ENCODE data around the gene NOP14.
"Not testable (repeated sequence)": the region's sequence is repeated elsewhere in the genome, so short reads cannot be mapped to it uniquely, and the experiment has no call there.

The NOP14 gene

GRCh38 chr4:2963175-2963965 is at the start of gene NOP14, which contains the start of gene GRK4:
Gene NOP14 (minus strand): TSS chr4:2963406. CDS start chr4:2963319, 87 bp downstream.
Gene GRK4 (plus strand): TSS chr4:2963571. CDS start chr4:2964071, 500 bp downstream.
- DNase-seq = peak; percentile 98

DNA sequence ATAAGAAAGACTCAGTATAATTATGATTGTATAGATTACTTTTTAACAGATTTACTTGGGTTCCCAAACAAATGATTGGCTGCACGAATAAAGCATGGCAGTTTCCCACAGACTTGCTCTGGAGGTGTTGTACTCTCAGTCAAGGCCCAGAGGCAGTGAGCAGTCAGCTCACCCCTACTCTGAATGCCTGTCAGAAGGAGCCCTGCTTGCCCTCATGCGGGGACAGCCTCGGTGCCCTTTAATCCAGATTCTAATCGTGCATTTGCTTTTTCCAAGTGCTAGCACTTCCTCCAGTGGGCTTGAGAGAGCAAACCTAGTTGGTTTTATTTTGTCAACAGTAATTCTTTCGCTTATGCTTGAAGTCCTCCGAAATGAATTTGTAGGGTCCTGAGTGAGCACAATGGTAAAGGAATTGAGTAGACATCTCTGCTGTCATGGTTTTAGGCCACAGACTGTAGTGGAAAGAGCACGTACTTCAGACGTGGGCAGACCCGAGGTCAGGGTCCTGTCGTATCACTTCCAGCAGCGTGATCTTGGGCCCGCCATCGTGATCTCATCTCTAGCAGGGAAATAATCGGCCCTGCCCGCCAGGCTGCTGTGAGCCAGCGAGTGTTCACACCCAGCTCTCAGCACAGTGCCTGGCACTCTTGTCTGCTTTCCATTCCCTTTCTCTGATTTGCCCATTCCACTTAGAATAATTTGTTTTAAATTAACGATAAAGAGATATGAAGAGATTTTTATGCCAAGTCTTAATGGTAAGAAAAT is 48.4 kb upstream of the NOP14 start:
- no peak for DNase-seq

GRCh38 chr4:3010998-3011397 is 47.8 kb upstream of the NOP14 start:
- no peak for DNase-seq

DNA sequence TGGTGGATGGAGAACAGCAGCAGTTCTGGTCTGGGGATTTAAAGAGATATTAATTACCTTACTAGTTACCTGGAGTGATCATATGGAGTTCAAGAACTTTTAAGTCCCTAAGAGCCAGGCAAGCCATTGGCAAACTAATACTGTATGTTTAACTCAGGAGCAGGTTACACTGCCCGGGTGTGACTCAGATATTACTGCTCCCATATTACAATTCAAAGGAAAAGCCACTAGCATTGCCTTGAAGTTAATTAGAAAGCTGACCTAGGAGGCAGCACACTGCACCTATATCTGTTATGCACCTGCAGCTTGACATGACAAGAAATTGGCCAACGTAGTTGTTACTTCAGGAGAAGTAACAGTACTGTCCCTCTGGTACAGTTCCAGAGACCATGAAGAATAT is 47.4 kb upstream of the NOP14 start:
- no peak for DNase-seq

GRCh38 chr4:3009422-3009821 is 46.2 kb upstream of the NOP14 start:
- no peak for DNase-seq

DNA sequence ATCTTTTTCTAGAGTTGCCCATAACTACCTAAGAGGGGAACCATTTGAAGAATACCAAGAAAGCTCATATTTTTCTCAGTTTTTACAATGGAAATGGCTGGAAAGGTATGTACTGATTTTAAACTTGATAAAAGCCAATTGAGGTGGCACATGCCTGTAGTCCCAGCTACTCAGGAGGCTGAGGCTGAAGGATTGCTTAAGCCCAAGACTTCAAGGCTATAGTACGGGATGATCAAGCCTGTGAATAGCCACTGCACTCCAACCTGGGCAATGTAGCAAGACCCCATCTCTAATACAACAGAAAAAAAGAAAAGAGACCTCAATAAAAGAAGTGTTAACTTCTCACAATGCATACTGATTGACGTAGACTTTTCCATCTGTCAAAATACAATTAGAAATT is 44.5 kb upstream of the NOP14 start:
- DNase-seq = no peak

DNA sequence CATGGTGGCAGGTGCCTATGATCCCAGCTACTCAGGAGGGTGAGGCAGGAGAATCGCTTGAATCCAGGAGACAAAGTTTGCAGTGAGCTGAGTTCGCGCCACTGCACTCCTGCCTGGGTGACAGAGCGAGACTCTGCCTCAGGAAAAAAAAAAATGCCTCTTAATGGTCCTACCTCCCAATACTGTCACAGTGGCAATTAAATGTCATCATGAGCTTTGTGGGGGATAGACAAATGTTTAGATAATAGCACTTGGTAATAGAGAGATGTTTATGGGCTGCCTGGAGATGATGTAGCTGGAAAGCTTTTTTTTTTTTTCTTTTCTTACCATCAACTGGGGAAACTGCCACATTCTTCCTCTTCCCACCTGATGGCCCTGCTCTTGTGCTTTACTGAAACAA is 33.2 kb upstream of the NOP14 start:
- DNase-seq = no peak

DNA sequence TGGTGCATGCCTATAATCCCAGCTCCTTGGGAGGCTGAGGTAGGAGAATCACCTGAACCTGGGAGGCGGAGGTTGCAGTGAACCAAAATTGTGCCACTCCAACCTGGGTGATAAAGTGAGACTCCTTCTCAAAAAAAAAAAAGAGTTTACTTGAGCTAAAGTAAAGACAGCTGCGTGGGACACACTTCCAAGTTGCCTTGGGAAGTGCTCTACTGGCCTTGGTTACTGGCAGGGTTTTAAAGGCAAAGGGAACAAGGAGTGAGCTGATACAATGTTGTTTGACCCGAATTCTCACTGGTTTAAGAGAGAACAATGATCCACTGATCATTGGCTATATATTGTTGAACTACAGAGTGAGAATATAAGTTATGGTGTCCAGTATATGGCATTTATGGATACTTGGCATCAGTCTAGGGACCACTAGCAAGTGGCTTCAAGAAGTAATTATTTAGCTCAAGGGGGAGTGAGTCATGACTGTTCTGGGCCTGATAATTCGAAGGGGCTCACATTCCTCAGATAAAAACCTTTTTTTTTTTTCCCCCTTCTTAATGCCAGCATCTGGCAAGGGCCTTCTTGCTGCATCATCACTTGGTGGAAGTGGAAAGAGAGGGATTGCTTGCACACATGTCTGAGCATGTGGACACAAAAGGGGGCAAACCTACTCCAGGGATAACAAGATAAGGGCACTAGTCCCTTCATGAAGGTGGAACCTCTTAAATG is 32.5 kb upstream of the NOP14 start:
- no peak for DNase-seq

GRCh38 chr4:2994917-2995316 is 31.7 kb upstream of the NOP14 start:
- DNase-seq = no peak

DNA sequence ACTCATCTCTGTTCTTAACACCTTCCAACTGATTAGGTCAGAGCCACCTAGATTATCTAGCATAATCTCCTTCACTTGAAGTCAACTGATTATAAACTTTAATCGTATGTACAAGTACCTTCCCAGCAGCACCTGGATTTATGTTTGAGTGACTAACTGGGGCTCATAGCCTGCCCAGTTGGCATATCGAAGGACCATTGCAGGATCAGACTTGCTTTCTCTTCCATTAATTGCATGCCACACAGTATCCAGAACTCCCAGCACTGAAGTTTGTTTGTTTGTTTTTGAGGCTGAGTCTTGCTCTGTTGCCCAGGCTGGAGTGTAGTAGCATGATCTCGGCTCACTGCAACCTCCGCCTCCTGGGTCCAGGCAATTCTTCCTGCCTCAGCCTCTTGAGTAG is 28.0 kb upstream of the NOP14 start:
- DNase-seq = no peak

DNA sequence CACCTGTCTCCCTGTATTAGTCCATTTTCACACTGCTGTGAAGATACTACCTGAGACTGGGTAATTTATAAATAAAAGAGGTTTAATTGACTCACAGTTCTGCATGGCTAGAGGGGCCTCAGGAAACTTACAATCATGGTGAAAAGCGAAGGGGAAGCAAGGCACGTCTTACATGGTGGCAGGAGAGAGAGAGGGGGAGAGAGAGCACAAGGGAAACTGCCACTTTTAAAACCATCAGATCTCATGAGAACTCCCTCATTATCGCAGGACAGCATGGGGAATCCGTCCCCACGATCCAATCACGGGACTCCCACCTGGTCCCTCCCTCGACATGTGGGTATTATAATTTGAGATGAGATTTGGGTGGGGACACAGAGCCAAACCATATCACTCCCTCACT is 20.5 kb upstream of the NOP14 start:
- DNase-seq = not testable (repeated sequence)

DNA sequence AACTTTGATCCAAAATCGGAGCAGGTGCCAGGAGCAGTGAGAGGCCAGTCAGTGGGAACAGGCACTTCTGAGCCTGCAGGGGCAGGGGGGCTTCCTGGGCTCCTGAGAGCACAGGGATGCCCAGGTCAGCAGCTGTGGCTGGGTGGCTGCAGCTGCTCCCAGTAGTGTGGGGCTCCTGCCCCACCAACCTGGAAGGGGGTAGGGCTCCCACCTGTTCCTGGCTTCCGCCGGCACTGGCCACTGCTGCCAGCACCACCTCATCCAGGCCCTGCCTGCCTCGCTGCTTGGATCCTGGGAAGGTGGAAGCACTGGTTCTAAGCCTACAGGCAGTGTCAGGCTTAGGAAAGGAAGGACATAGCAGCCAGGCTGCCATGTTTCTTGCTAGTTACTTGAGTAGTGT is 18.8 kb upstream of the NOP14 start:
- no peak for DNase-seq

GRCh38 chr4:2981256-2981819 is 18.1 kb upstream of the NOP14 start:
- no peak for DNase-seq

- DNase-seq = no peak
These were observed 14.2 kb upstream of the NOP14 start for GRCh38 chr4:2977211-2978088.

DNA sequence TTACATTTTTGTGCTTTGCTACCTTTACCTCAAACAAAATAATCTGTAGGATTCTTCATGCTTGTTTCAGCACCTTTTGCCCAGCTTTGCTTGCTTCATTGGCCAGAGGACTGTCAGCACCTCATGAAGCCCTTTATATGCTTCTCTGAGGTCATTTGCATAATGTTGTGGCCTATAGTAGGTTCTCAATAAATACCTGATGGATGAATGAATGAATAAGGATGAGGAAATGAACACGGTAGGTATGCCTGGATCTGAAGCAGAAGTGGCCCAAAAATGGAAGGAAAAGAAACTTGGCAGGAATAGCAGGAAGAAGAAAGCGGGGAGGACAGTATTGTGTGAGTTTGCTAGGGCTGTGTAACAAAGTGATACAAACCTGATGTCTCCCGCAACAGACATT is 8.1 kb upstream of the NOP14 start:
- DNase-seq = no peak

GRCh38 chr4:2968381-2968780 is 5.2 kb upstream of the NOP14 start:
- DNase-seq = no peak

- no peak for DNase-seq
These were observed 2.1 kb upstream of the NOP14 start for GRCh38 chr4:2965262-2965661.

- no peak for DNase-seq
These were observed 1.6 kb upstream of the NOP14 start for GRCh38 chr4:2964706-2965258.

DNA sequence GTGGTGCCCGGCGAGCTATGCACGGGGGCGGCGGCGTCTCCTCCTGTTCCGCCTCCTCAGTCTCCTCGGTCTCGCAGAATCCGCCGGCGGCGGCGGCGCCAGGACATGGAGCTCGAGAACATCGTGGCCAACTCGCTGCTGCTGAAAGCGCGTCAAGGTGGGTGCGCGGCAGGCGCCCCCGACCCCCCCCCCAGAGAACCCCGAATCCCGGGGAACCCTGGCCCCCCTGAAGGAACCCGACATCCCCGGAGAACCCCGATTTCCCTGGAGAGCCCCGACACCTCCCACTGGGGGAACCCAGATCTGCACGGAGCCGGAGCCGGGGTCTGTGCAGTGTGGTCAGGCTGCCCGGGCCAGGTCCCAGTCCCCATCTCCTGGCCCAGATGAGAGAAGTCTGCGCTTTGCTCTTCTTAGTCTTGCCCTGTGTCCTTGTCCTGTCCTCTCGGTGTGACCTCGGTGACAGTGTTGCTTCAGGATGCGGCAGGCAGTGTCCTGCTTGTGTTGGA is 813 bp upstream of the NOP14 start:
- no peak for DNase-seq

DNA sequence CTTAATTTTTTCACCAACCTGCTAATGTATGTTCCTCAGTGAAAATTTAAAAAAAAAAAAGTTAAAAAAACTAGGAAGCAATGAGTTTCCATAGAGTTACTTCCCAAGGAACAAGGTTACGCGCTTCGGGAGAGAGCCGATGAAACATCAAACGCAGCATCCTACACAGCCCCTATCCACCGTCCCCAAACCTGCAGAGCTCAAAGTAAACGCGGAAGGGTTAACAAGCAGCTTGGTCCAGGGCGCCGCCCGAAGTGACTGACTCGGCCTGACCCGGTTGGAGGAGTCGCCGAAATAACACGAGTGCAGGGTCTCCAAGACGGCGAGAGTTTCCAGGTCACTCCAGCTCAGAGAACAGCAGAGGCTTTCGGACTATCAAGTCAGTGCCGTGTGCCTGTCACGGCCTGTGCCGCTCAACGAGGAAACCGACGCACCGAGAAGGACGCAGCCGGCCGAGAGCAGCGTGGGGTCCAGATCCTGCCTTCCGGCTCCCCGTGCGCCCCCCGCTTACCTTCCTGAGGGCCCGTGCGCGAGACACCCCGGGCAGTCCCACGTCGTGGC is 512 bp downstream of the NOP14 start:
- peak; percentile 57 for DNase-seq

GRCh38 chr4:2961811-2962441 is 1.3 kb downstream of the NOP14 start:
- no peak for DNase-seq
